GM12892 (cell line): ENCODE results near the gene ZNF747.

Source experiments
- POLR2A ChIP-seq: IDR thresholded peaks from 2 replicates; pipeline ENCODE4 v1.6.1; 2011; ENCODE audit warnings: low read depth, low read length, control low read depth
- TAF1 ChIP-seq: IDR thresholded peaks from 2 replicates; pipeline ENCODE4 v1.6.1; 2011; ENCODE audit warnings: low read depth, mild to moderate bottlenecking, control low read depth, low read length, borderline replicate concordance

GRCh38 chr16:30566531-30566930 is 31.9 kb upstream of the ZNF747 start:
- TF ChIP-seq POLR2A = no peak
- no peak for TF ChIP-seq TAF1
